Endothelial cell of umbilical vein (primary cell): ENCODE measurements around the gene MAPRE2.

Source experiments
- CTCF ChIP-seq, 2 donors: IDR thresholded peaks; 1 replicate in 1 of 2; 2 replicates in 1 of 2; pipeline ENCODE4 v1.5.1; 2011; ENCODE audit warnings: low read length in 2 of 2, mild to moderate bottlenecking in 2 of 2, moderate library complexity in 2 of 2, control low read depth in 1 of 2, inconsistent platforms in 1 of 2, low read depth in 1 of 2; ENCODE audit not compliant: insufficient read depth in 1 of 2; ENCODE audit errors: extremely low read depth in 1 of 2
- EZH2 ChIP-seq: IDR thresholded peaks from 2 replicates; pipeline ENCODE4 v1.6.1; 2012; ENCODE audit warnings: borderline replicate concordance, low read depth, mild to moderate bottlenecking, moderate library complexity, low read length, inconsistent platforms; ENCODE audit not compliant: severe bottlenecking
- POLR2A ChIP-seq: IDR thresholded peaks from 2 replicates; pipeline ENCODE4 v1.6.1; 2012; ENCODE audit warnings: low read depth, mild to moderate bottlenecking, control low read depth, low read length
- POLR2AphosphoS5 ChIP-seq: IDR thresholded peaks from 2 replicates; pipeline ENCODE4 v1.6.1; 2012; ENCODE audit warnings: low read depth, mild to moderate bottlenecking, control low read depth, low read length, moderate library complexity; ENCODE audit not compliant: insufficient read depth

- TF ChIP-seq POLR2A: no peak
- TF ChIP-seq CTCF (IDR thresholded peaks at IDR 0.05; ENCODE audit: extremely low read depth in 1 of 2, insufficient read depth in 1 of 2, low read depth in 1 of 2, low read length in 2 of 2): no peak
- no peak for TF ChIP-seq POLR2AphosphoS5
- no peak for TF ChIP-seq EZH2
These were observed 2.2 kb upstream of the MAPRE2 start for GRCh38 chr18:35038881-35039491.
